SK-N-MC (cell line): ENCODE data around the gene SPAG7.

Experiments used
- DNase-seq: peaks from one replicate; pipeline ENCODE4 v3.0.0-alpha.2; 2011; ENCODE audit warnings: low read depth, low spot score
- H3K27ac ChIP-seq: fragments of 200-600 bp; sonication (generic); 2 replicates; pipeline ENCODE4 v1.5.1; 2016; ENCODE audit warnings: mixed run types
- H3K36me3 ChIP-seq: fragments of 200-600 bp; sonication (generic); 2 replicates; pipeline ENCODE4 v1.6.1; 2017; ENCODE audit warnings: antibody characterized with exemption, low read length, mixed read lengths; ENCODE audit not compliant: insufficient read depth
- H3K4me3 ChIP-seq: fragments of 200-600 bp; sonication (generic); 2 replicates; pipeline ENCODE4 v1.5.1; 2016
- H3K9ac ChIP-seq: fragments of 200-600 bp; sonication (generic); 2 replicates; pipeline ENCODE4 v1.8.0; 2017; ENCODE audit warnings: mixed run types, mixed read lengths; ENCODE audit not compliant: insufficient read length
- H3K9me3 ChIP-seq: fragments of 200-600 bp; sonication (generic); 2 replicates; pipeline ENCODE4 v1.6.1; 2017; ENCODE audit warnings: low read depth, mild to moderate bottlenecking, antibody characterized with exemption, low read length, moderate library complexity, mixed read lengths
- EZH2 ChIP-seq: fragments of 200-600 bp; sonication (generic); IDR thresholded peaks from one replicate; pipeline ENCODE4 v1.6.1; 2017; ENCODE audit warnings: antibody characterized with exemption
- FOXP2 ChIP-seq: optimal IDR thresholded peaks from 2 replicates; pipeline ENCODE3; 2011; ENCODE audit warnings: mild to moderate bottlenecking, moderate library complexity; ENCODE audit not compliant: insufficient read depth; ENCODE audit errors: extremely low read length, control extremely low read depth
- POLR2AphosphoS5 ChIP-seq: IDR thresholded peaks from 2 replicates; pipeline ENCODE4 v1.6.1; 2012; ENCODE audit warnings: mild to moderate bottlenecking, low read depth, low read length, borderline replicate concordance

Gene SPAG7

GRCh38 chr17:4970273-4970672 is 2.7 kb upstream of the SPAG7 start:
- Histone ChIP-seq H3K4me3 (no peak overlapping the region), H3K27ac (no peak overlapping the region), H3K36me3 (peaks cover 12% of the 10 kb centered on the region), H3K9ac (no peak overlapping the region), H3K9me3 (no peaks in the 10 kb centered on the region)
- no peak for DNase-seq
- TF ChIP-seq POLR2AphosphoS5, result no peak
- TF ChIP-seq EZH2, result no peak
- no peak for TF ChIP-seq FOXP2

GRCh38 chr17:4969551-4970173 is 2.0 kb upstream of the SPAG7 start:
- DNase-seq, result no peak
- no peak for TF ChIP-seq EZH2
- Histone ChIP-seq H3K27ac (peak overlapping the region; percentile 36; the same call in 1 of the 2 replicates), H3K9me3 (no peaks in the 10 kb centered on the region), H3K9ac (peak overlapping the region; percentile 37), H3K36me3 (peaks cover 14% of the 10 kb centered on the region), H3K4me3 (no peak overlapping the region)

- TF ChIP-seq POLR2AphosphoS5 (no peak), EZH2 (no peak), FOXP2 (no peak)
- Histone ChIP-seq H3K4me3 (peak overlapping the region; percentile 98), H3K27ac (peak overlapping the region; percentile 36; the same call in 1 of the 2 replicates), H3K9me3 (no peaks in the 10 kb centered on the region), H3K36me3 (peaks cover 14% of the 10 kb centered on the region), H3K9ac (peak overlapping the region; percentile 89)
- DNase-seq, result no peak
Measured at GRCh38 chr17:4969047-4969550, 1.5 kb upstream of the SPAG7 start.

DNA sequence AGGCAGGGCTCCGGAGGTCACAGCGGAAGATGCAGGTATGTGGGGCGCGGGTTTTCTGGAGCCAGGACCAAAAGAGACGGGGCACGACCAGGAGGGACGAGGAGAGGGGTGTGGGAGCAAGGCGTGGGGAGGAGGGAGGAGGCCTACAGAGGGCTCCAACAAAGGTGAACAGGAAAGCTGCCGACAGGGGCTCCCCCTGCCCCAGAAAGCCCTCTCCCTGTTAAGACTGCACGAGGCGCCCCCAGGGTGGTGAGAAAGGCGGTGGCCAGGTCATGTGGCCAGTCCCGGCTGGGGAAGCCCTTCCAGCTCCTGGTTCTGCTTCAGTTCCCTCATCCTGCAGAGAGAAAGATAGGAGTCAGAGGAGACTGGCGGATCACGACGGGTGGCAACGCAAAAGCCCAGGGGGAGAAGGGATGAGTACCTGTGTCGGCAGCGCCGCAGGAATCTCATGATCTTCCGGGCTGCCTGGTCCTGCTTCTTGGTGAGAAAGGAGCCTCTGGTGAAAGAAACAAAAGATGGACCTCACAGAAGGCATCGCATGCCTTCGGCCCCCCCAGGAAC is 949 bp upstream of the SPAG7 start:
- Histone ChIP-seq H3K4me3 (peak overlapping the region; percentile 98), H3K36me3 (peaks cover 14% of the 10 kb centered on the region), H3K9me3 (no peaks in the 10 kb centered on the region), H3K27ac (peak overlapping the region; percentile 98), H3K9ac (peak overlapping the region; percentile 89)
- TF ChIP-seq FOXP2, result no peak
- TF ChIP-seq EZH2, result no peak
- no peak for TF ChIP-seq POLR2AphosphoS5
- DNase-seq, result no peak

DNA sequence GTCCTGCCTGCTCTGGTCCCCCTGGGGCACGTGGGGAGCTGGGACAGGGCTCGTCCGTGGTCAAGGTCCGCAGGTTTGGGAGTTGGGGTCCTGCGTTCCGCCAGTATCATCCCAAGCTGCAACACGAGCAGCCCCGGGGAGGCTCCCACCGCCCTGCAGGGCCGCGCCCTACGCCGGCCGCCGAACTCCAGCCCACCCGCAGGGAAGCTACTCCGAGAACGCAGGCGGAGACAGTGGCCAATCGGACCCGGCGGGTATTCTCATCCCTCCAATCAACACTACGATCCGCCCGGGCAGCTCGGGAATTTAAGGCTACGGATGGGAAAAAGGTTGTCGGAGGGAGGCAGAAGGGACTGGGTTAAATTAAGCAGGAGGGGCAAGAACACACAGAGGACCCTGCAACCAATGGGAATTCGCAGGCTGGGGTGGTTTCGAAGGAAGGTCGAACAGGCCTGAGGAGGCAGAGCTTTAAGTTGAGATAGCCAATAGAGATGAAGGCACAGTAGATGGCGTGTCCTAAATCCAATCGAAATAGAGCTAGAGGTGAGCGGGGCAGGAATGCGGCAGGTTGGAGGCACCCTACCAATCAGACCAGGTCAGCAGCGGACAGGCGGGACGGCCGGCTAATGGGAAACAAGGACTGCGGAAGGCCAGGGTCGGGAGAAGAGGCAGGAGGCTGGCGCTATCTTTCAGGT is 626 bp downstream of the SPAG7 start:
- DNase-seq, result peak; percentile 90
- H3K27ac ChIP-seq, result peak overlapping the region; percentile 98
- peak overlapping the region; percentile 98 for H3K4me3 ChIP-seq
- H3K9ac ChIP-seq, result peak overlapping the region; percentile 89
- H3K9me3 ChIP-seq, result no peaks in the 10 kb centered on the region
- no peak for TF ChIP-seq EZH2
- TF ChIP-seq FOXP2, result no peak
- no peak for TF ChIP-seq POLR2AphosphoS5
- peaks cover 14% of the 10 kb centered on the region for H3K36me3 ChIP-seq

DNA sequence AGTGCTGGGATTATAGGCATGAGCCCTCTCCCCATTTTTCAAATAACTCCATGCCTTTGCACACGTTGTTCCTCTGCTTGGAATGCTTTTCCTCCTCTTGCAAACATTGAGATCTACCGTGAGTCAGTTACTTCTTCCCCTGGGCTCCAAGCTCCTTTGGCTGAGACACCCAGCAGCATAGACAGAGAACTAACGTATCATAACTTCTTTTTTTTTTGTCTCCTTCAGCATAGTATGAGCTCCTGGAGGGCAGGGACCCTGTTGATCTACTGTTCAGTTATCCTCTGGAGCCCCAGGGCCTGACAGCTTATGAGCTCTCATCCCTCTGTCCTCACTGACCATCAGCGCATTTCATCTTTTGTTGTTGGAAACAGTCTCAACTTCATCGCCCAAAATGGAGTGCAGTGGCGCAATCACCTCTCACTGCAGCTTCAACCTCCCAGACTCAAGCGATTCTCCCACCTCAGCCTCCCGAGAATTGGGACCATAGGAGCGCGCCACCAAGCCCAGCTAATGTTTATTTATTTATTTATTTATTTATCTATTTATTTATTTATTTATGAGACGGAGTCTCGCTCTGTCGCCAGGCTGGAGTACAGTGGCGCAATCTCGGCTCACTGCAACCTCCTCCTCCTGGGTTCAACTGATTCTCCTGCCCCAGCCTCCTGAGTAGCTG is 2.2 kb downstream of the SPAG7 start:
- no peak for TF ChIP-seq FOXP2
- no peak for TF ChIP-seq EZH2
- no peak for TF ChIP-seq POLR2AphosphoS5
- Histone ChIP-seq H3K9me3 (no peaks in the 10 kb centered on the region), H3K4me3 (no peak overlapping the region), H3K27ac (no peak overlapping the region), H3K36me3 (peaks cover 17% of the 10 kb centered on the region), H3K9ac (no peak overlapping the region)
- no peak for DNase-seq

DNA sequence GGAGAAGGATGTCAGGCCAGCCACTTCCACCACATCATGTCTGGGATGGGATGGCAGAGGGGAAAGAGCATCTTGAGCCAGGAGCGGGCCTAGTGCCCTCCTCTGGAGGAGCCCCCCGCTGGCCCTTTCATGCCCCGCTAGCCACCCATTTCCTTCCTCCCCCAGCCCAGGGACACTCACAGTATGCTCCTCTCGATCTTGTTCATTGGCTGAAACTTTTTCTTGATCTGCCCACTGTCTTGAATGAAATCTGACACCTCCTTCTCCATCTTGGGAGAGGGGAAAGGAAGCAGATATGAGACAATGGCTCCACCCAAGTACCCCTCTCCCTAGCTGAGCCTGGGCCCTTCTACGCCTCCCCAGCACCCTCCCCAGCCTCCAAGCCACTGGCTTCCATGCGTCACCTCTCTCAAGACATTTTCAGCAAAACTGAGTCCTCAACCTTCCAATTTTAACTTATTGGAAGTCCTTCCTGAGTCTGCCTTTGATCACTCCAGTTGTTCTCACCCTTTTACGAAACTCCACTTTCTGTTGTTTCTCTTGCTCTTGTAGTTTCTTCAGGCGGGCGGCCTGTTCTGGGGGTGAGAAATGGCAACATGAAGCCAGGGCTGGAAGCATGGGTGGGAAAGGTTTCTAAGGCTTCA is 7.2 kb downstream of the SPAG7 start:
- Histone ChIP-seq H3K4me3 (no peak overlapping the region), H3K27ac (no peak overlapping the region), H3K9me3 (no peaks in the 10 kb centered on the region), H3K36me3 (peaks cover 15% of the 10 kb centered on the region; the same call in 1 of the 2 replicates), H3K9ac (no peak overlapping the region)
- DNase-seq, result no peak
- TF ChIP-seq EZH2 (no peak), POLR2AphosphoS5 (no peak), FOXP2 (no peak)

GRCh38 chr17:4959261-4959965 is 8.2 kb downstream of the SPAG7 start:
- TF ChIP-seq POLR2AphosphoS5 (no peak), EZH2 (no peak), FOXP2 (no peak)
- no peak overlapping the region for H3K27ac ChIP-seq
- no peak overlapping the region for H3K9ac ChIP-seq
- H3K36me3 ChIP-seq, result peaks cover 12% of the 10 kb centered on the region; the same call in 1 of the 2 replicates
- DNase-seq, result no peak
- H3K4me3 ChIP-seq, result no peak overlapping the region
- no peaks in the 10 kb centered on the region for H3K9me3 ChIP-seq
